Measurements from ENCODE around the gene CEACAM18. TPM values are rescaled to one million over a fixed set of nuclear protein-coding genes. Genes with fewer than 3 reads are reported as not detected.
A peak's percentile ranks its signal among the peaks of the same experiment; 100 is the strongest.

CEACAM18 gene
- polyA plus RNA-seq, 1 experiment, result not detected

DNA sequence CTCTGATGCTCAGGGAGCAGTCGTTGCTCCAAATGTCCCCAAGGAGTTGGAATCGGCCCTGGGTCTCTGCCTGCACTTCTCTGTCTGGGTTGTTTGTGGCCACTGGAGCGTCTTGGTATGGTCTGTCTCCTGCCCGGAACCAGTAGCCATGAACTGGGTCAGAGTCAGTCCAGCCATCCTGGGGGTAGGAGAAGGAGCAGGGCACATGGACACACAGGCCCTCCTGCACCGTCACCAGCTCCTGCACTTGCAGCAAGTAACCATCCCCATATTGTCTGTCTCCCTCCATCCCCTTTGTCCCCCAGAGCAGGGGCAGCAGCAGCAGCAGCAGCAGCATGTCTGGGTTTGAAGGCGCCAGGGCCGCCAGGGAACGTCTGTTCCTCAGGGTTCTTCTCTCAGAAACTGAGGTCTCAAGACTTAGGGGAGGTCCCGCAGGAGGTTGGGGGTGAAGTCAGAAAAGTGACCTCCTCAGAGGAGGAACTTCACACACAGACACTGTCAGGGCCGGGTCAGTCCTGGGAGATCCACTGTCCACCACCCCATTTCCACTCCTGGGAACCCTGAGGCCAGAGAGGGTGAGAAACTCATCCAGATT is 20.2 kb upstream of the CEACAM18 start, which contains the start of gene SIGLEC8:
Gene SIGLEC8 (minus strand): TSS at position 404 of the 595 bp plus-strand sequence. CDS start 67 bp downstream, at position 337.
- no peak within 1 kb of the TSS for H3K4me3 ChIP-seq (ENCODE audit: low read depth, low read length)

DNA sequence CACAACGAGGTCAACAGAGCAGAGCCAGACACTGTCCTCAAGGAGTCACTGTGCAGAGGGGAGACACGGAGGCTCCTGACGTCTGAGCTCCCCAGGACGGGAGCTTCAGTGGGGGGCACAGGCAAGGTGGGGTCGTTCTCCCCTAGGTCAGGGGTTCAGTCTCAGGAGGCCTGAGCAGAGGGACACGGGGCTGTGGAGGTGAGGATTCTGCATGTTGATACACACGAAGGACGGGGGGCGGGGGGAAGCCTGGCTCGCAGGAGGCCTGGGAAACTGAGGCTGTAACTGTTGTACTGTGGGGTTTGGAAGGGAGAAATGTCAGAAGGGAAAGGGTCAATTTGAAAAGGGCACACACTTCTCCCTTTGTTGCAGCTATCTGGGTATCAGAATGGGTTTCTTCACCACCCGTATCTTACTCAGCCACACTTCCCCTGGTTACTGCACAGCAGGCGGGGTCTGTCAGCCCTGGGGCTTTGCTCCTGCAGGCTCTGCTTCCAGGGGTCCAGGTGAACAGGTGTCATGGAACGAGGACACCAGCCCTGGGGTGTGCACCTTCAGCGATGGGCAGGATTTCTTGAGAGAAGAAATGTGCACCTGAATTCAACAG is 19.3 kb upstream of the CEACAM18 start:
- ChIA-PET POLR2A (no interaction called here), CTCF (no interaction called here)
- Histone ChIP-seq H3K27me3 (ENCODE audit: control insufficient read depth, insufficient read depth, low read length) (no peaks in the 10 kb centered on the region; the same call in 1 of the 2 replicates), H3K36me3 (ENCODE audit: control insufficient read depth, insufficient read depth, low read length) (no peaks in the 10 kb centered on the region), H3K4me3 (ENCODE audit: low read depth, low read length) (no peak overlapping the region)
- TF ChIP-seq, protein P1, sequence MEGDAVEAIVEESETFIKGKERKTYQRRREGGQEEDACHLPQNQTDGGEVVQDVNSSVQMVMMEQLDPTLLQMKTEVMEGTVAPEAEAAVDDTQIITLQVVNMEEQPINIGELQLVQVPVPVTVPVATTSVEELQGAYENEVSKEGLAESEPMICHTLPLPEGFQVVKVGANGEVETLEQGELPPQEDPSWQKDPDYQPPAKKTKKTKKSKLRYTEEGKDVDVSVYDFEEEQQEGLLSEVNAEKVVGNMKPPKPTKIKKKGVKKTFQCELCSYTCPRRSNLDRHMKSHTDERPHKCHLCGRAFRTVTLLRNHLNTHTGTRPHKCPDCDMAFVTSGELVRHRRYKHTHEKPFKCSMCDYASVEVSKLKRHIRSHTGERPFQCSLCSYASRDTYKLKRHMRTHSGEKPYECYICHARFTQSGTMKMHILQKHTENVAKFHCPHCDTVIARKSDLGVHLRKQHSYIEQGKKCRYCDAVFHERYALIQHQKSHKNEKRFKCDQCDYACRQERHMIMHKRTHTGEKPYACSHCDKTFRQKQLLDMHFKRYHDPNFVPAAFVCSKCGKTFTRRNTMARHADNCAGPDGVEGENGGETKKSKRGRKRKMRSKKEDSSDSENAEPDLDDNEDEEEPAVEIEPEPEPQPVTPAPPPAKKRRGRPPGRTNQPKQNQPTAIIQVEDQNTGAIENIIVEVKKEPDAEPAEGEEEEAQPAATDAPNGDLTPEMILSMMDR (IDR thresholded peaks at IDR 0.05; ENCODE audit: insufficient read depth, low read depth, low read length), result no peak
- no peak for DNase-seq (ENCODE audit: low read depth)

More for the DNA sequence above, 20.2 kb upstream of the CEACAM18 start, which contains the start of gene SIGLEC8:
- ChIA-PET POLR2A (no interaction called here), CTCF (no interaction called here)
- no peak for DNase-seq (ENCODE audit: low read depth)
- H3K27me3 ChIP-seq (ENCODE audit: control insufficient read depth, insufficient read depth, low read length), result no peaks in the 10 kb centered on the region; the same call in 1 of the 2 replicates
- H3K36me3 ChIP-seq (ENCODE audit: control insufficient read depth, insufficient read depth, low read length), result no peaks in the 10 kb centered on the region
- TF ChIP-seq, protein P1 (IDR thresholded peaks at IDR 0.05; ENCODE audit: insufficient read depth, low read depth, low read length), result no peak

DNA sequence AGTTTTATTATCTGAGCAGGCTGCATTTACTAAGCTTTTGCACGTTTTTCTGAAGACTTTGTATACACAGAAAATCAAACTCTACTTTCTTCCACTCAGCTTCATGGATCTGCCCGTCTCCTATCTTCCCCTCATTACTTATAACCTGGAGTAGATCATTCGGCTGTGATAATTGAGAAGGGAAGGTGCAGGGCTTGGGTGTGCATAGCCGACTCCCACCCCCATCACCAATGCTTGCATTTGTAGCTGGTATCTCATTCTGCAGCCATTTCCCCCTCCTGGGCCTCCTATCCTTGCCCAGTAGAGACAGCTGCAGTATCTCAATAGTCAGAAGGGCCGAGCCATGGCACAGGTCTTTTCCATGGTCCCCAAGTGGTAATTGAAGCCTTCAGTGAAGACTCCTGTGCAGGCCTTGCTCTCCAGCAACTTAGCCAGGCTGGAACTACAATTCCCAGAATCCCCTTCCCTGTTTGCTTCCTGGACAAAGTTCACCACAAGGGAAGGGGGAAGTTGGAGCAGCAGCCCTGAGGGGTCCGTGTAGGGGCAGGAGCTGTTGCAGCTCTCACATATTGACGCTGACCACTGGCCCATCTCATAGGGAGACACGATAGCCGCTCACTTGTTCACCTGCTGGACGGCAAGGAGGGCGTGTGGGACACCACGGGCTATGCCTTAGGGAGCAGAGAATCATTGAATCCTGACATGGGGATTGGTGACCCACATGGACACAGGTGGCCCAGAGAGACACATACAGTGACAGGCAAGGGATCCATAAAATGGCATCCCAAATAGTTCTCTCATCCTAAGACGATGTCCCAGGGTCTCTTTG is 18.0 kb upstream of the CEACAM18 start:
- H3K27me3 ChIP-seq (ENCODE audit: control insufficient read depth, insufficient read depth, low read length), result no peaks in the 10 kb centered on the region; the same call in 1 of the 2 replicates
- POLR2A ChIA-PET, result no interaction called here
- DNase-seq (ENCODE audit: low read depth), result no peak
- TF ChIP-seq, protein P1 (IDR thresholded peaks at IDR 0.05; ENCODE audit: insufficient read depth, low read depth, low read length), result no peak
- H3K4me3 ChIP-seq (ENCODE audit: low read depth, low read length), result peak overlapping the region; percentile 0; the same call in 1 of the 2 replicates
- no peaks in the 10 kb centered on the region for H3K36me3 ChIP-seq (ENCODE audit: control insufficient read depth, insufficient read depth, low read length)
- CTCF ChIA-PET, result no interaction called here

DNA sequence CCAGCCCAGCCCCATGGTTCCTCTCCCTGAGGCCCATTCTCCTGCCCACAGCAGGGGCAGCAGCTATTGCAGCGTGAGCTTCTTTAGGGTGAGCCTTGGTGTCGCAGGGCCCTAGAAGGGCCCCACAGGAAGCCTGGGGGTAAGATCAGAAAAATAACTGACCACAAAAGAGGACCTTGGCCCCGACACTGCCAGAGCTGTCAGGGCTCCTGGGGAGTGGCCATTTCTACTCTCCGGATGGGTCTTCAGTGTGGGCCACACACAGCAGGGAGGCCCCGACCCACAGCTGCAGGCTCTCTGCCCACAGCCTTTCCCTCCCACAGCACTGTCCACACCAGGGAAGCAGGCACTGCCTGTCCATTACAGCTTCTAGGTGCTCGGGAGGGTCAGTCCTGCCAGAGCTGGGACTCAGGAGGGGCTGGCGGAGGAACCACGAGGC is 16.6 kb upstream of the CEACAM18 start:
- no peak overlapping the region for H3K4me3 ChIP-seq (ENCODE audit: low read depth, low read length)
- POLR2A ChIA-PET, result no interaction called here
- no peak for DNase-seq (ENCODE audit: low read depth)
- CTCF ChIA-PET, result interaction anchor here (0.6 to 2.3 kb wide), 4 partner anchors 10 to 316 kb away, joined by 3 to 9 read pairs (median 6); no protein-coding TSS in a partner anchor
- TF ChIP-seq, protein P1 (IDR thresholded peaks at IDR 0.05; ENCODE audit: insufficient read depth, low read depth, low read length), result no peak
- H3K27me3 ChIP-seq (ENCODE audit: control insufficient read depth, insufficient read depth, low read length), result no peaks in the 10 kb centered on the region; the same call in 1 of the 2 replicates
- H3K36me3 ChIP-seq (ENCODE audit: control insufficient read depth, insufficient read depth, low read length), result no peaks in the 10 kb centered on the region

DNA sequence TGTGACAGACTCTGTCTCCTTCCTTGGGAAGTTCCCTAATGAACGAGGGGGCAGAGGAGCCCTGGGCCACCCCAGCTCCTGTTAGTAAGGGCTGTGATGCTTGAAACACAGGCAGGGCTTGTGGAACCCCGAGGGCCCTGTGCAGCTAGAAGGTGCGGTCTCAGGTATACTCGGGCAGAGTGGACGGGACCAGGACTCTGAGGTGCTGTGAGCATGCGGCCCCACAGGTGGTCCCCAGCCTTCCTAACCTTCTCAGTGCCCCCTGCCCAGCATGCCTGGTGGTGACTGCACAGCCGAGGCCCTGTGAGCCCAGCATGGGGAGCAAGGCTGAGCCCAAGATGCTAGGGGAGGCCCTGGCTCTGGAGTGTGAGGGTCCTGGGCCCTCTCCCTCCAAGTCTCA is 16.1 kb upstream of the CEACAM18 start:
- ChIA-PET CTCF (interaction anchor here (0.6 to 2.3 kb wide), 3 partner anchors 11 to 62 kb away, joined by 3 to 9 read pairs (median 4); no protein-coding TSS in a partner anchor), POLR2A (no interaction called here)
- no peak for DNase-seq (ENCODE audit: low read depth)

More for the DNA sequence above, 16.1 kb upstream of the CEACAM18 start:
- Histone ChIP-seq H3K27me3 (ENCODE audit: control insufficient read depth, insufficient read depth, low read length) (no peaks in the 10 kb centered on the region; the same call in 1 of the 2 replicates), H3K36me3 (ENCODE audit: control insufficient read depth, insufficient read depth, low read length) (no peaks in the 10 kb centered on the region), H3K4me3 (ENCODE audit: low read depth, low read length) (no peak overlapping the region)
- TF ChIP-seq, protein P1 (IDR thresholded peaks at IDR 0.05; ENCODE audit: insufficient read depth, low read depth, low read length), result no peak
